GM21576 (cell line): ENCODE data around the gene ZNF644.
"Not testable (repeated sequence)": the region's sequence is repeated elsewhere in the genome, so short reads cannot be mapped to it uniquely, and the experiment has no call there.

Experiments
- ATAC-seq: cut with Tn5 transposase; IDR thresholded peaks from one replicate; pipeline ENCODE4 v1.9.1; 2021; ENCODE audit warnings: mild to moderate bottlenecking, moderate library complexity; ENCODE audit not compliant: unreplicated experiment

ZNF644 gene

DNA sequence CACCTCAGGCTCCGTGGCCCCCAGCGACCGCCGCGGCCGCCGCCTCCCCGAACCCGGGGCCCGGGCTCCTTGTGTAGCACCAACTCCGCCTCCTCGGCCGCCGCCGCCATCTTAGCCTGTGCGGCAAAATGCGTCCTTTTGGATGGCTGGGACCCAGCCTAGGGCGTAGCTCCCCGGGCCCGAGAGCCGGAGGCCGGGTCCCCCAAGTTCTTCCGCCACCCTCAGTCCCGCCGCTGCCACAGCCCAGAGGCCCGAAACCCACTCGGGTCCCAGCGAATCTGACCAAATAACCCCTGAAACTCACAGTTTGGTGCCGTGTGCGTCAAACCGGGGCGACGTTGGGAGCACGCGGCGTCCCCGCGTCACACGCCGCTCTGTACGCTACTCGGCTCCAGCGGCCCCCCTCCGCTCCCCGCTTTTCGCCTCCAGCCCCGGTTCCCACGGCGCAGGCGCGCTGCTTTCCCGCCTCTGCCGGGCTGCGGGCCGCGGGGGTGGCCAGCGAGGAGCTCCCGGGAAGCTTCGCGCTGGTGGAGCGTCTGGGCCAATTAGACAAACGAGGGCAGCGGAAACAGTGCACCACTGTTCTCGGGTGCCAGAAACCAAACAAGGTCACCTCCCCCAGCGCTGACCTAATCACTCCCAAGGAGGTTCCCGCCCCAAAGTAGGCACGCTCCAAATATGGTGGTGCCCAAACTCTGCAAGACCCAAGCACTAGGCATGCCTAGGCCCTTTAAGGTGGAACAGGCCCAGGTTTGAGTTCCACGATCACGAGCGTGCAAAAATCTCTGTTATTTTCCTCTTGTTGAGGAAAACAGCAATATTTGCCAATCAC, at the start of gene ZNF644:
ZNF644 (minus strand) TSS at position 350 of the 832 bp plus-strand sequence. CDS start 39,682 bp downstream, outside the sequence.
- peak; percentile 82 for ATAC-seq

DNA sequence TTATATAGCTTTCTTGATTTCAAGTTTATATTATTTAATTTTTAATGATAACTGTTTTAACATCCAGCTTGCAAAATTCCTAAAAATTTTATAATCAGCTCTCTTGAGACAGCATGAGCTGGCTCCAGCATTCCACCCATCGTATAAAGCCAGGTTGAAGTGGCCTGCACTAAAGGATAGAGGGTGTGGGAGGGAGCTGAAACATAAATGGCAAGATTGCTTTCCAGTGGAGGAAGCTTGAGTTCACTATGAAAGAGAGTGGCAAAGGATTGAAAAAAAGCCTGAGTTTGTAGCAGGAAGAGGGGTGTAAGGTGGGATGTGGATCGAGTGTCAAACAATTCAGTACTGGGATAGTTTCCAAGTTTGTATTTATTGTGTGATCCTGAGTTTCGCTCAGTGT, 48.5 kb upstream of the ZNF644 start:
- ATAC-seq, result no peak

DNA sequence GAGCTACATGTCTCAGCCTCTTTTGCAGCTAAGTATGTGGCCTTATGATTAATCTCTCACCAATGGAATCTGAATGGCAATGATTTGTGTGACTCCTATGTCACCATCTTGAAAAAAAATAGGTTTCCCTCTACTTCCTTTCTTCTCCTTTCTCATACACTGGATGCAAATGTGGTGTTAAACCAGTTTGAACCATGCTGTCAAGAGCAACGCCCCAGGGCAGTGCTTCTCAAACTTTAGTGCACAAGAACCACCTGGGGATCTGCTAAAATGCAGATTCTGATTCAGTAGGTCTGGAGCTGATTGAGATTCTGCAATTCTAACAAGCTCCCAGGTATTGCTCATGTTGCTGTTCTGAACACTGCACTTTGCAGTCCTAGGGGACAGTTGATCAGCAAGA, 44.7 kb upstream of the ZNF644 start:
- ATAC-seq, result no peak

DNA sequence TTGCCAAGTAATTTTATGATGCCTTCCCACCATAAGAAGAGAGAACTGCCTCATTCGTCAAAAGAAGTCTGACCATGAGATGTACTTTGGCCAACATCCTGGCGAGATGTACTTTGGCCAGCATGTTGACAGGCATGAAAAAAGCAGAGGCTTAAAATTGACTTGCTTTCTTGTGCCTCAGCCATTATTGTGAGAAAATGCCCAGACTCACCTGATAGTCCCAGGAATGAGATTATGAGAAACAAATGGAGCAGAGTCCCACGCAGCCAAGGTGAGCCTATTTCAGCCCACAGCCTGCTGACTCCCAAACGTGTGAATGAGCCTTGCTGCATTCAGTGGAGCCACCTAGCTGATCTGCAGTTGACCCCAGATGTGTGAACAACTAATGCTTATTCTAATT, 43.5 kb upstream of the ZNF644 start:
- ATAC-seq, result no peak

DNA sequence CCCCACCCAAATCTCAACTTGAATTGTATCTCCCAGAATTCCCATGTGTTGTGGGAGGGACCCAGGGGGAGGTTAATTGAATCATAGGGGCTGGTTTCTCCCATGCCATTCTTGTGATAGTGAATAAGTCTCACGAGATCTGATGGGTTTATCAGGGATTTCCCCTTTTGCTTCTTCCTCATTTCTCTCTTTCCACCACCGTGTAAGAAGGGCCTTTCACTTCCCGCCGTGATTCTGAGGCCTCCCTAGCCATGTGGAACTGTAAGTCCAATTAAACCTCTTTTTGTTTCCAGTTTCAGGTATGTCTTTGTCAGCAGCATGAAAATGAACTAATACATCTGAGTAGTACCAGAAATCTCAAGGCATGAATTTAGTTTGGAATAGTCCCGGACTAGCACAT, 41.6 kb upstream of the ZNF644 start:
- ATAC-seq, result not testable (repeated sequence)

- ATAC-seq, result no peak
Measured at GRCh38 chr1:91059157-91059556, 37.3 kb upstream of the ZNF644 start.

- ATAC-seq, result peak; percentile 71
Measured at GRCh38 chr1:91057784-91058183, 35.9 kb upstream of the ZNF644 start.

DNA sequence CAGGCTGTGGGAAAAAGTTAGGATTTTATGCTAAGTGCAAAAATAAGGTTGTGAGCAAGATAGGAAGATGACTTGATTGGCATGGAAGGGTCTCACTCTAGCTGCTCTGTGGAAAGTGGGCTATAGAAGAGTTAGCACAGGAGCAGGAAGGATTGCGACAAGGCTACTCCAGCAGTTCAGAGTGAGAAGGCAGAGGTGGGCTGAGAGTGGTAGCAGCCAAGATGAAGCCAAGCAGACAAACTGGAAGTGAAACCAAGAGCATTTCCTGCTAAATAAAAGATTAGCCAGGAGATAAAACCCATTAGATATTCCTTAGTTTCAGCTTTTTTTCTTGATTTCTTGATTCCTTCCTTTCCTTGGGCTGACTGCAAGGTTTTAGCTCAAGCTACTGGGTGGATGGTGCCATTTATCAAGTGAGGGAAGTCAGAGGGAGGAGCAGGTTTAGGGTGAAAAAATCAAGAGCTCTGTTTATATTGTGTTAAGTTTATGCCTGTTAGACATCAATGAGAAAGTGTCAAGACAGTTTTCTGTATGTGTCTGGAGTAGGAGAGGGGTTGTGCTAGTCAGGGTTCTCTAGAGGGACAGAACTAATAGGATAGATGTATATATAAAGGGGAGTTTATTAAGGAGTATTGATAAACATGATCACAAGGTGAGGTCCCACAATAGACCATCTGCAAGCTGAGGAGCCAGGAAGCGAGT, 33.1 kb upstream of the ZNF644 start:
- ATAC-seq, result peak; percentile 74

DNA sequence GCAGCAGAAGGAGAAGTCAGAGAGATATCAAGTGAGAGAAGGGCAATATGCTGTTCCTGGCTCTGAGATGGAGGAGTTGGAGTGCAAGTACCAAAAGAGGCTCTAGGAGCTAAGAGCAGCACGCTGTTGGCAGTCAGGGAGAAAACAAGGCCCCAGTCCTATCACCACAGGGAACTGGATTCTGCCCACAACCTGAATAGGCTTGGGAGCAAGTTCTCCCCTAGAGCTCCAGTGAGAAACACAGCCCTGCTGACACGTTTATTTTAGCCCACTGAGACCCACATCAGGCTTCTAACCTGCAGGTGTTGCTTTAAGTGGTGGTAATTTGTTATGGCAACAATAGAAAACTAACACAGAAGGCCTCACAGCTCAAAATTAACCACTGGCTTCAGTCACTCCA, 31.8 kb upstream of the ZNF644 start:
- no peak for ATAC-seq

DNA sequence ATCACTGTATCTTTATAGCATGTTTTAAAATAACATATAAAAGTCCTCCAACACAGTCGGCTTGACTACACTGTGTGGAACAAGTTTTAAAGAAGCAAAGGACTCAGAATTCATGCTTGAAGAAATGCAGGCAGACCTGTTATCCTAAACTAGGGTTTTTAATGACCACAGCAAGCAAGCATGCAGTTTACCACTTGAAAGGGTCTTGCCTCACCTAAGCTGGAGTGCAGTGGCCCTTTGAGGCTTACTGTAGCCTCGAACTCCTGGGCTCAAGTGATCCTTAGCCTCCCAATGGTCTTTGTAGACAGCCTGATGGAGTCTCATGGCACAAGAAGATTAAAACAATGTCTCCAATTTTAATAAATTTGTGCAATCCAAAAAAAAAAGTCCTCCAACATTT, 27.7 kb upstream of the ZNF644 start:
- not testable (repeated sequence) for ATAC-seq

GRCh38 chr1:91046766-91047165, 24.9 kb upstream of the ZNF644 start:
- no peak for ATAC-seq

DNA sequence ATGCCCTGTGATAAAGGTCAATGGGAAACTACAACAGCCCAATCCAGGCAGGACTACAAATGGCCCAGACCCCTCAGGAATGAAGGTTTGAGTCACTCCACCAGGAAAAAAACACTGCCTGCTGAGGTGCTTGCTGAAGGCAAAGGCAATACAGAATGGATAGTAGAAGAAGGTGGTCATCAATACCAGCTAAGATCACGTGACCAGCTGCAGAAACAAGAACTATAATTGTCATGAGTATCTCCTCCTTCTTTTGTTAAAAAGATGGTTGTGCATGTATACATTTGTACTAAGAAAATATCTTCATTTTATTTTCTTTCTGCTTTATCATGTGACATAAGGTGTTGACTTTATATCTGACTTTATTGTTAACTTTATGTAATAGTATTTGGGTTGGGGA, 23.4 kb upstream of the ZNF644 start:
- no peak for ATAC-seq

GRCh38 chr1:91044776-91045175, 22.9 kb upstream of the ZNF644 start:
- not testable (repeated sequence) for ATAC-seq

DNA sequence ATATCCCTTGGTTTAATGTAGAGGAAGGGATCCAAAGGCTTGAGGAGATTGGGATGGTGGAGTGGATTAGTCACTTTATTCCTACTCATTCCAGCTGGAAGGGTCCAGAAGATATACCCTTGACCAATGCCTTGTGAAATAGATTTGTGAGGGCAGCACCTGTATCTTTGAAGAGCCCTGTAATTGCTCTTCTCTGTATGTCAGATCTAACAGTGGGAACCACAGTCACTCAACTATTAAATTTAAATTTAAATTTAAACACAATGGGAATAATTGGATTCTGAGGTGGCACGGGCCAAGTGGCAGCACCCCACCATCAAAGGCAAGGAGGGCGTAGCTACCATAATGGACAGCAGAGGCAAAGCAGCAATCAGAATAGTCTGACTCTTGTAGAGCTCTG, 20.5 kb upstream of the ZNF644 start:
- not testable (repeated sequence) for ATAC-seq

- no peak for ATAC-seq
Measured at GRCh38 chr1:91038582-91038981, 16.7 kb upstream of the ZNF644 start.

DNA sequence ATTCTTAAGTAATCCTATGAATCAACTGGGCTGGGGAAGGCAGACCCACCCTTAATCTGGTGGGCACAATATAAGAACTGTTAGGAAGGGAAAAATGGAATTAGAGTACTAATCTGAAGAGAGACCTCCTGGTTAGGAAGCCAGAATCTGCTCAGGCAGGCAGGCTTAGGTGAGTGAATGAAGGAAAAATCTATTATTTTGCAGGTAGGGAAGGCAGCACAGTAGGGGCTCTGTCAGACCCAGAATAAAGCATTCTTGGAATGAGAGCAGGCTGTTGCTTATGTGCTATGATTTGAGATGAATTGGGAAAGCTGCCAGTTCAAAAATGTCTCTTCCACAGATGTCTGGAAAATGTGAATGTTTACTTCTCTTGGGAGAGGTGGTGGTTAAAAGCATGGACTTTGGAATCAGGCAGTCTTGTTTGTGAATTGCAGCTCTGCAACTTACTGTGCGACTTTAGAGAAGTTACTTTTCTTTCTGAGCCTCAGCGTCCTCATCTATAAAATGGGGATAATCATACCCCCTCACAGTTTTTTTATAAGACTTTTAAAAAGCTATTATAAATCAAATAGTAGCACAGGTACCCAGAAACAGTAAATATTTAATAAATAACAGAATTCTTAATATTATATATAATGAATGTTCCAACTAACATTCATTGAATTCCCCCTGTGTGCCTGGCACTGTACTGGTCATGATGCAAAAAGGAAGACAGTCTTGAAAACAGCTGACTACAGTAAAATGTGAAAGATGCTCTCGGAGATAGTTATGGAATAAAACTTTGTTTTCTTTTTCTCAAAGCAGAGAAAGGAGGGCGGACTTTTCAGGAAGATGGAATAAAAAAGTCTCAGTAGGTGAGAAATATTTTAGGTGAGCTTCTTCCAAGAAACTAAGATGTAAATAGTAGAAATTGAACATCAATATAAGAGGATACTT, 15.3 kb upstream of the ZNF644 start:
- no peak for ATAC-seq

DNA sequence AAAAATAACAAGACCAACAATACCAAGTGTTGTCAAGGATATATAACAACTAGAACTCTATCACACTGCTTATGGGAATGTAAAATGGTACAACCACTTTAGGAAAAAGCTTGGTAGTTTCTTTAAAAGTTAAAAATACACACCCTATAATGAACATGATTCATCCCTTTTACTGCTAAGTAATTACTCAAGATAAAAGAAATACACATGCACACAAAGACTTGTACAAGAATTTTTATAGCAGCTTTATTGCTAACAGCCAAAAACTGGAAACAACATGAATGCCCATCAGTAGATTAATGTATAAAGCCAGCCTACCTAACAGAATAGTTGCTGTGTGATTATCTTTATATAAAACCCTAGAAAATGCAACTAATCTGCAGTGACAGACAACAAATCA, 10.5 kb upstream of the ZNF644 start:
- no peak for ATAC-seq

GRCh38 chr1:91031081-91031480, 9.2 kb upstream of the ZNF644 start:
- ATAC-seq, result no peak

DNA sequence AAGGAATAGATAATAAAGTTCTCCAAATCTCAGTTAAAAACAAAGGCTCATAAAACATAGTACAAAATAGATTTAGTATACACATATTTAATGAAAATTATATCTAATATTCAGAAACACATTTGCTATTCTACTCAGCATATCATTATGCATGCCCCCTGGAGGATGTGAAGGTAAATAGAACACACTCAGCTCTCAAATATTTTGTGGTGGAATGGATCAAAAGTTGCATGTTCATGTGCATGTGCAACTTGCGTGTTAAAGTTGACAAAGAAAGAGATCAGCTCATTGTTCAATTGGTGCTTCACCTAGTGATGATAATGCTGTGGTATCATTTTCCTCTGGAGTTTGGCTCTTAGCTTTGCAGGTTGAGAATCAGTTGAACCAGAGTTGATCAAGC, 4.9 kb upstream of the ZNF644 start:
- no peak for ATAC-seq

GRCh38 chr1:91026320-91026719, 4.5 kb upstream of the ZNF644 start:
- peak; percentile 28 for ATAC-seq

DNA sequence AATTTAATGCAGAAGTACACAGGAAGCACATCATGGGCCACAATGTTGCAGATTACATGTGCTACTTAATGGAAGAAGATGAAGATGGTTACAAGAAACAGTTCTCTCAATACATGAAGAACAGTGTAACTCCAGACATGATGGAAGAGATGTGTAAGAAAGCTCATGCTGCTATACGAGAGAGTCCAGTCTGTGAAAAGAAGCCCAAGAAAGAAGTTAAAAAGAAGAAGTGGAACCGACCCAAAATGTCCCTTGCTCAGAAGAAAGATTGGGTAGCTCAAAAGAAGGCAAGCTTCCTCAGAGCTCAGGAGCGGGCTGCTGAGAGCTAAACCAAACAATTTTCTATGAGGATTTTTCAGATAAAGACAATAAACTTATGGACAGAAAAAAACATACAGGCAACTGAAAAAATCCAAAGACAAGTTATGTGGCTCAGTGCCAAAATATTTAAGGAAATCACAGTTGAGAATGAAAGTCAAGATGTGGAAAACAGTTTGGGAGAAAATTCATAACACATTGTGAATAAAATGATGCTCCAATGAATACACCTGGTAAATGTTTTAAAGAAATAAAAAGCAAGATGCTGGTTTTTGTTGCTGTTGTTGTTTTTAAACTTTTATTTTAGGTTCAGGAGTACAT, 2.8 kb upstream of the ZNF644 start:
- no peak for ATAC-seq
